Panc1 (cell line): ENCODE data around the gene SMAD1.

Source experiments
- CTCF ChIP-seq: fragments of 450-650 bp; IDR thresholded peaks from 2 replicates; pipeline ENCODE4 v1.5.1; 2017; ENCODE audit warnings: mild to moderate bottlenecking
- POLR2AphosphoS5 ChIP-seq: IDR thresholded peaks from 2 replicates; pipeline ENCODE4 v1.6.1; 2012; ENCODE audit warnings: mild to moderate bottlenecking, low read depth, low read length, moderate library complexity
- REST ChIP-seq, 2 experiments: IDR thresholded peaks; 2 replicates each; pipeline ENCODE4 v1.6.1; 2011 to 2012; ENCODE audit warnings: low read depth in 2 of 2, control low read depth in 1 of 2, low read length in 1 of 2, mild to moderate bottlenecking in 1 of 2, moderate library complexity in 1 of 2; ENCODE audit not compliant: insufficient read depth in 1 of 2
- SIN3A ChIP-seq: IDR thresholded peaks from 2 replicates; pipeline ENCODE4 v1.6.1; 2012; ENCODE audit warnings: low read depth, mild to moderate bottlenecking, low read length, moderate library complexity, borderline replicate concordance; ENCODE audit not compliant: insufficient read depth

- TF ChIP-seq CTCF (no peak), POLR2AphosphoS5 (no peak), SIN3A (no peak), REST (IDR thresholded peaks at IDR 0.05; ENCODE audit: insufficient read depth in 1 of 2, low read depth in 2 of 2, low read length in 1 of 2) (no peak)
Measured at GRCh38 chr4:145489556-145489955, 7.9 kb downstream of the SMAD1 start.
